Spleen (tissue), 7 donors: ENCODE measurements around the gene RCOR3.

Experiments
- CTCF ChIP-seq, 11 experiments: fragments of 200-600 bp in 7 of 11; fragments of 450-650 bp in 4 of 11; sonication (generic) in 4 of 11; IDR thresholded peaks in 8 of 11; conservative IDR thresholded peaks in 3 of 11; 1 replicate in 7 of 11; 2 replicates in 4 of 11; pipeline versions ENCODE4 v1.4.0 to v1.8.0; 2016 to 2021; ENCODE audit warnings: antibody characterized with exemption in 11 of 11, inconsistent platforms in 4 of 11, mild to moderate bottlenecking in 1 of 11
- POLR2A ChIP-seq, 3 donors: fragments of 450-650 bp; IDR thresholded peaks; one replicate each; pipeline ENCODE4 v1.5.1; 2017; ENCODE audit warnings: antibody characterized with exemption in 3 of 3, mild to moderate bottlenecking in 1 of 3
- POLR2AphosphoS5 ChIP-seq, 3 donors: sonication (generic); formaldehyde crosslinking; IDR thresholded peaks; one replicate each; pipeline ENCODE4 v1.5.1; 2017; ENCODE audit warnings: antibody characterized with exemption in 3 of 3
- donor health status: DM: no; HTN: no; CAD: no; lungs with moderate emphysema.
- donor health status: DM: no; HTN: no; CAD: no.
- donor health status: DM: no; HTN: no; CAD: no.

- TF ChIP-seq CTCF (IDR thresholded peaks at IDR 0.05 in 8 of 11, conservative IDR thresholded peaks at IDR 0.05 in 3 of 11), result no peak
- no peak for TF ChIP-seq POLR2A (IDR thresholded peaks at IDR 0.05)
- TF ChIP-seq POLR2AphosphoS5 (IDR thresholded peaks at IDR 0.05), result no peak
Measured at GRCh38 chr1:211334986-211335385, 75.8 kb downstream of the RCOR3 start.
